K562 (cell line): ENCODE results near the gene SH3BGRL3. TPM values are rescaled to one million over a fixed set of nuclear protein-coding genes. Genes with fewer than 3 reads are reported as not detected.

ENCODE experiments used
- ATF6 ChIP-seq: sonication (generic); formaldehyde crosslinking; IDR thresholded peaks from 2 replicates; pipeline ENCODE4 v1.4.0; 2020; ENCODE audit warnings: mild to moderate bottlenecking, missing genetic modification reagents
- BCL6 ChIP-seq: fragments of 250-450 bp; sonication (Bioruptor Pico); IDR thresholded peaks from 2 replicates; pipeline ENCODE4 v1.4.0; 2020
- CHD4 ChIP-seq: fragments of 200-600 bp; sonication (generic); IDR thresholded peaks from 3 replicates; pipeline ENCODE4 v1.6.1; 2012; ENCODE audit warnings: low read depth, mild to moderate bottlenecking, mixed read lengths, low read length, inconsistent platforms; ENCODE audit not compliant: insufficient read depth, insufficient replicate concordance, poor library complexity, severe bottlenecking
- CREB1 ChIP-seq, 2 experiments: sonication (generic) in 1 of 2; formaldehyde crosslinking in 1 of 2; IDR thresholded peaks; 2 replicates each; pipeline versions ENCODE4 v1.6.1 to v1.8.0; 2012 to 2022; ENCODE audit warnings: inconsistent platforms in 1 of 2, mild to moderate bottlenecking in 1 of 2, missing genetic modification reagents in 1 of 2, moderate library complexity in 1 of 2
- CREM ChIP-seq: IDR thresholded peaks from 2 replicates; pipeline ENCODE4 v1.6.1; 2014; ENCODE audit warnings: antibody characterized with exemption, low read depth
- CXXC5 ChIP-seq: fragments of 250-450 bp; sonication (Bioruptor Pico); IDR thresholded peaks from 2 replicates; pipeline ENCODE4 v1.8.0; 2022; ENCODE audit warnings: inconsistent platforms, mild to moderate bottlenecking, moderate library complexity
- GATAD2B ChIP-seq: fragments of 450-650 bp; IDR thresholded peaks from 2 replicates; pipeline ENCODE4 v1.6.1; 2017; ENCODE audit warnings: mild to moderate bottlenecking, borderline replicate concordance
- HEY1 ChIP-seq: fragments of 250-450 bp; sonication (Bioruptor Pico); IDR thresholded peaks from 2 replicates; pipeline ENCODE4 v1.5.0; 2020; ENCODE audit warnings: mild to moderate bottlenecking, moderate library complexity, borderline replicate concordance
- HMG20A ChIP-seq: fragments of 450-650 bp; formaldehyde crosslinking; conservative IDR thresholded peaks from 2 replicates; pipeline ENCODE4 v1.4.0; 2020; ENCODE audit warnings: mild to moderate bottlenecking, mixed read lengths
- HNRNPL ChIP-seq: fragments of 200-400 bp; formaldehyde crosslinking; IDR thresholded peaks from 2 replicates; pipeline ENCODE4 v1.6.1; 2017; ENCODE audit warnings: low read depth, mild to moderate bottlenecking, low read length
- HNRNPLL ChIP-seq: fragments of 200-400 bp; formaldehyde crosslinking; IDR thresholded peaks from 2 replicates; pipeline ENCODE4 v1.6.1; 2017; ENCODE audit warnings: low read length, low read depth, mild to moderate bottlenecking; ENCODE audit not compliant: poor library complexity, severe bottlenecking
- MYBL2 ChIP-seq, 2 experiments: fragments of 450-650 bp in 1 of 2; sonication (generic) in 1 of 2; formaldehyde crosslinking in 1 of 2; IDR thresholded peaks; 2 replicates each; pipeline versions ENCODE4 v1.6.1 to v1.8.1; 2017 to 2022; ENCODE audit warnings: borderline replicate concordance in 1 of 2, inconsistent platforms in 1 of 2, low read depth in 1 of 2, mild to moderate bottlenecking in 1 of 2, missing genetic modification reagents in 1 of 2, moderate library complexity in 1 of 2
- NFE2L1 ChIP-seq: fragments of 450-650 bp; IDR thresholded peaks from 2 replicates; pipeline ENCODE4 v1.6.1; 2016; ENCODE audit warnings: missing genetic modification characterization, low read depth, mild to moderate bottlenecking, missing compliant biosample characterization, moderate library complexity, borderline replicate concordance
- NR3C1 ChIP-seq: sonication (generic); formaldehyde crosslinking; IDR thresholded peaks from 2 replicates; pipeline ENCODE4 v1.8.1; 2022; ENCODE audit warnings: missing genetic modification reagents
- NRF1 ChIP-seq, 2 experiments: fragments of 450-650 bp; IDR thresholded peaks in 1 of 2; conservative IDR thresholded peaks in 1 of 2; 2 replicates each; pipeline ENCODE4 v1.6.1; 2014; ENCODE audit warnings: mild to moderate bottlenecking in 2 of 2
- PRMT5 ChIP-seq: sonication (generic); formaldehyde crosslinking; IDR thresholded peaks from 2 replicates; pipeline ENCODE4 v1.5.0; 2020; ENCODE audit warnings: missing genetic modification reagents
- RCOR1 ChIP-seq, 2 experiments: IDR thresholded peaks; 2 replicates each; pipeline ENCODE4 v1.6.1; 2012; ENCODE audit warnings: low read depth in 2 of 2, low read length in 2 of 2, borderline replicate concordance in 1 of 2, improper control_type of control experiment in 1 of 2
- RUNX1 ChIP-seq: sonication (generic); IDR thresholded peaks from 2 replicates; pipeline ENCODE4 v1.6.1; 2016; ENCODE audit warnings: antibody characterized with exemption, low read depth
- SMAD1 ChIP-seq: fragments of 150-350 bp; IDR thresholded peaks from 2 replicates; pipeline ENCODE4 v1.6.1; 2014; ENCODE audit warnings: low read length, low read depth; ENCODE audit not compliant: partially characterized antibody
- TCF3 ChIP-seq: sonication (generic); formaldehyde crosslinking; IDR thresholded peaks from 2 replicates; pipeline ENCODE4 v1.4.0; 2020; ENCODE audit warnings: mild to moderate bottlenecking, missing genetic modification reagents
- ZNF165 ChIP-seq: fragments of 250-450 bp; sonication (Bioruptor Pico); IDR thresholded peaks from 2 replicates; pipeline ENCODE4 v1.4.0; 2020; ENCODE audit warnings: borderline replicate concordance
- ZNF23 ChIP-seq: fragments of 250-450 bp; sonication (Bioruptor Pico); IDR thresholded peaks from 2 replicates; pipeline ENCODE4 v1.4.0; 2020; ENCODE audit warnings: mild to moderate bottlenecking
- ZNF668 ChIP-seq: fragments of 250-450 bp; sonication (Bioruptor Pico); IDR thresholded peaks from 2 replicates; pipeline ENCODE4 v1.8.0; 2022; ENCODE audit warnings: mild to moderate bottlenecking, inconsistent platforms
- polyA plus RNA-seq, 8 experiments: library from polyadenylated mRNA; depleted of rRNA in 4 of 8; stranded (reverse) in 5 of 8; unstranded in 3 of 8; fragments of >200 nt; fragmentation: Nextera tagmentation in 2 of 8; fragmentation: Illumina TruSeq in 1 of 8; extraction: Ambion mirVana in 2 of 8; extraction: Trizol in 1 of 8; gene quantifications; 2 replicates each; pipeline versions ENCODE4 v1.2.1 to v1.2.3, GENCODE V29; 2011 to 2014; ENCODE audit warnings: inconsistent platforms in 1 of 8, missing spikeins in 1 of 8
- total RNA-seq, 7 experiments: library from RNA; depleted of rRNA in 6 of 7; stranded (reverse); fragments of >200 nt in 6 of 7; fragmentation: Illumina TruSeq in 2 of 7; extraction: Trizol in 2 of 7; gene quantifications; 2 replicates each; pipeline versions ENCODE4 v1.2.1 to v1.2.3, GENCODE V29; 2011 to 2021; ENCODE audit warnings: low replicate concordance in 1 of 7
- TF ChIP-seq, protein P1 (sequence below), 2 experiments: IDR thresholded peaks; 2 replicates each; pipeline ENCODE4 v1.6.1; 2011; ENCODE audit warnings: borderline replicate concordance in 1 of 2, control low read depth in 1 of 2, low read depth in 1 of 2, low read length in 1 of 2, mild to moderate bottlenecking in 1 of 2, mixed read lengths in 1 of 2, moderate library complexity in 1 of 2; ENCODE audit not compliant: insufficient read depth in 1 of 2, insufficient read length in 1 of 2, poor library complexity in 1 of 2, severe bottlenecking in 1 of 2; ENCODE audit errors: extremely low read depth in 1 of 2

The SH3BGRL3 gene
- total and polyA plus RNA-seq, 9 of the 15 experiments (the other 6 are each of a cell fraction or from before 2014, with no cell fraction given) = 30.3 to 140 (median 54.2) TPM

DNA sequence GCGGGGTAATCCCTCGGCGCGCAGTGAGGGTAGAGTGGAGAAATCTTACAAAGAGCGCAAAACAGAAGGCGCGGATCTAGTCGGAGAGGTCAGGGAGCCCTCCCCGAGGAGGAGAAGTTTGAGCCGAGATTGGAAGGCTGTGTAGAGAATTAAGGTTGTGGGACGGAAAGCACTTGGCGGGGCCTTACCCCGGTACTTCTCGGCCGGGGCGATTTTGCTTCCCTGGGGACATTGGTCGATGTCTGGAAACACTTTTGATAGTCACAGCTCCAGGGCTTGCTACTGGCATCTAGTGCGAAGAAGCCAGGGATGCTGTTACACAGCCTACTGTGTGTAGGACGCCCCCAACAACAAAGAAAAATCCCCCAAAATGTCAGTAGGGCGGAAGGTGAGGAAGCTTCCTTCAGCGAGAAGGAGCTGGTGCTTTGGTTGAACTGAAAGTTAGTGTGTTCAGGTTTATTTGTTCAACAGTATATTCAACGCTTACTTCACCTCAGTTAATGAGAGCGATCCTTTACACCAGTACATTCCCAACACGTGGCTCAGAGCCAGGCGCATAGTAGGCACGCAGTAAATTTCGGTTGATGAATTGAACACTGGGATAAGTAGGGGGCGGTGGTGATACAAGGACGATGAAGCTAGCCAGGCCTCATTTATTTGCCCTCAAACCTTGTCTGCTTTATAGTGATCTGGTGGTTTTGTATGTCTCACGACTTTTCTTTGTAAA, 45.1 kb upstream of the SH3BGRL3 start (continued):
- TF ChIP-seq ZNF668 (CRISPR knock-in tag) (no peak), CREM (peak; percentile 69), SMAD1 (peak; percentile 55), HEY1 (CRISPR knock-in tag) (no peak), GATAD2B (no peak), ZNF23 (CRISPR knock-in tag) (no peak), BCL6 (no peak), NFE2L1 (no peak), HNRNPL (no peak), HMG20A (CRISPR knock-in tag) (no peak), RCOR1 (IDR thresholded peaks at IDR 0.05; ENCODE audit: borderline replicate concordance in 1 of 2, low read depth in 2 of 2, low read length in 2 of 2) (0 out of 4 replicates have a peak, but pooled peaks of 1 of the 2 experiments have one; percentile 34), RUNX1 (no peak), CHD4 (no peak), ATF6 (peak; percentile 58; the same call in 1 of the 2 replicates), MYBL2 (IDR thresholded peaks at IDR 0.05; ENCODE audit: low read depth) (peak; percentile 20; the same call in 1 of the 2 replicates), MYBL2 (CRISPR knock-in tag; IDR thresholded peaks at IDR 0.05; ENCODE audit: borderline replicate concordance) (no peak), PRMT5 (CRISPR knock-in tag) (no peak), HNRNPLL (no peak), TCF3 (CRISPR knock-in tag) (peak; percentile 18; the same call in 1 of the 2 replicates), NR3C1 (CRISPR knock-in tag) (no peak), CREB1 (IDR thresholded peaks at IDR 0.05) (no peak), CREB1 (CRISPR knock-in tag; IDR thresholded peaks at IDR 0.05) (no peak), CXXC5 (no peak), ZNF165 (CRISPR knock-in tag) (no peak), NRF1 (conservative IDR thresholded peaks at IDR 0.05 in 1 of 2, IDR thresholded peaks at IDR 0.05 in 1 of 2) (no peak)
- TF ChIP-seq, protein P1, sequence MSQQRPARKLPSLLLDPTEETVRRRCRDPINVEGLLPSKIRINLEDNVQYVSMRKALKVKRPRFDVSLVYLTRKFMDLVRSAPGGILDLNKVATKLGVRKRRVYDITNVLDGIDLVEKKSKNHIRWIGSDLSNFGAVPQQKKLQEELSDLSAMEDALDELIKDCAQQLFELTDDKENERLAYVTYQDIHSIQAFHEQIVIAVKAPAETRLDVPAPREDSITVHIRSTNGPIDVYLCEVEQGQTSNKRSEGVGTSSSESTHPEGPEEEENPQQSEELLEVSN (IDR thresholded peaks at IDR 0.05; ENCODE audit: borderline replicate concordance in 1 of 2, extremely low read depth in 1 of 2, insufficient read depth in 1 of 2, insufficient read length in 1 of 2, low read depth in 1 of 2, low read length in 1 of 2, poor library complexity in 1 of 2, severe bottlenecking in 1 of 2) = peak; percentile 25 to 44
